Activated CD4-positive, alpha-beta T cell treated with anti-CD3 and anti-CD28 coated beads, Interleukin-2, amount 50 U/mL, for 1 hour (primary cell): Measurements from ENCODE around the gene PET100.
A peak's percentile ranks its signal among the peaks of the same experiment; 100 is the strongest.

Experiments used
- DNase-seq: peaks from one replicate; pipeline ENCODE4 v3.0.0-alpha.2; 2020

PET100 gene

DNA sequence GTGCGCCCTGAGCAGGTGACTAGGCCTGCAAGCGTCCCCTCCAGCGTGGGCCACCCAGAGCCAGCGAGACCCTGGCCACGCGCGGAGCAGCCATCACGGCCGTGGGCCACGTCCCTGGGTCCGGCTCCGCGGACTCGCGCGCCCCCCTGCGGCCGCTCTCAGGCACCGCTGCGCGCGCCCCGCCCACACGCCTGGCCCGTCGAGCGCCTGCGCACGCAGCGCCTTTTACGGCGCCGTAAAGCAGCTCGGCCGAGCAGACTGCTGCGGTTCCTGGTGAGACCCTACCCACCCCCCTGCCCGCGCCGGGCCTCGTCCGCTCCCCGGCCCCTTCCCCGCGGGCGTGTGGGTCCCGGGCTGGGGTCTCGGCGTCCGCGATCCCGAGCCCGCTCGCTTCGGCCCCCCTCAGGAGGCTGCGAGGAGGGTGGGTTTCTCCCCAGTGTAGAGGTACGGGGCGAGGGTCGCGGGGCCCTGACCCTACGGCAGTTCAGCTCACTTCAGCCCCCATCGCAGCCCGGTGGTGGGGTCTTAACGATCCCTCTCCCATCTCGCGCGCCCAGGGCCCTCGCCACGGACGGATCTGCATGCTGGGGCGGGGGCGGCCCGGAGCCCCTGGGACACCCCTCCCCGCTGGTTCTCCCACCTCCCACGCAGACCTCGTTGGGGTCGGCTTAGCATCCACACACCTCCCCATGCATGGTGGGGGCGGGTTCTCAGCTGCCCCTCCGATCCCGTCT is 51.2 kb downstream of the PET100 start, which contains the start of gene TRAPPC5:
TRAPPC5 (plus strand) TSS at position 228 of the 734 bp plus-strand sequence. CDS start 1,421 bp downstream, outside the sequence.
- peak; percentile 84 for DNase-seq
